GM19240 (cell line): ENCODE results near the gene PDE4C.

Experiments
- DNase-seq: peaks from one replicate; pipeline ENCODE4 v3.0.0; 2011; ENCODE audit warnings: low spot score; ENCODE audit not compliant: insufficient read length

The PDE4C gene

DNA sequence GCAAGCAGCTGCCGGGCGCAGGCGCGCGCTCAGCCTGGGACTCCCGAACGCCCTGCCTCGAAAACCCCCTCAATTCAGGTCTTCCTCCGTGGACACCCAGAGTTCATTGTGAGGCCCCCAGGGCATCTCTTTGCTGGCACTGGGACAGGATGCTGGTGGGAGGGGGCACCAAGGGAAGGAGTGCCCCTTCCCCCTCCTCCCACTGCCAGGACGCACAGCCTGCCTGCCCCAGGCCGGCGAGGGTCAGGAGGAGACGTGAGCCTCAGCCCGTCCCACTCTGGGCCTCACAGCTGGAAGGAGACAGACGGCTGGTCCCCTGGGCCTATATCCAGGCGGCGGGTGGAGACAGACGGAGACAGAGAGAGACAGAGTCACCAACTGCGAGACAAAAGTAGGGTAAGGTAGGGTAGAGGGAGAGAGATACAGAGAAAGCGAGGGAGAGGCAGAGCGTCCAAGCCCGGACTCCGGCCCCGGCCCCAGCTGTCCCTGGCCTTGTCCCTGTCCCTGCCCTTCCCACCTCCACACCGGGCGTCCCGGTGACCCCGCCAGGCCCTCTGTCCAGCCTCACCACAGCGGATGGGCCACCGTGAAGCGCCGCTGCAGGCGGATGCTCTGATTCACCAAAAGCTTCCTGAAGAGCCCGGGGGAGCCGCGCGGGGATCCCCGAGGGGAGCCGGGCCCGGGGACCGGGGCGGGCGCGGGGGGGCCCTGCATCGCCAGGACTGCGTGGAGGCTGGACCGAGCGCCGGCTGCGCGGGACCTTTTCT, at the start of gene PDE4C:
PDE4C (minus strand) TSS at position 737 of the 767 bp plus-strand sequence; CDS start at position 714, 23 bp downstream.
- no peak for DNase-seq

DNA sequence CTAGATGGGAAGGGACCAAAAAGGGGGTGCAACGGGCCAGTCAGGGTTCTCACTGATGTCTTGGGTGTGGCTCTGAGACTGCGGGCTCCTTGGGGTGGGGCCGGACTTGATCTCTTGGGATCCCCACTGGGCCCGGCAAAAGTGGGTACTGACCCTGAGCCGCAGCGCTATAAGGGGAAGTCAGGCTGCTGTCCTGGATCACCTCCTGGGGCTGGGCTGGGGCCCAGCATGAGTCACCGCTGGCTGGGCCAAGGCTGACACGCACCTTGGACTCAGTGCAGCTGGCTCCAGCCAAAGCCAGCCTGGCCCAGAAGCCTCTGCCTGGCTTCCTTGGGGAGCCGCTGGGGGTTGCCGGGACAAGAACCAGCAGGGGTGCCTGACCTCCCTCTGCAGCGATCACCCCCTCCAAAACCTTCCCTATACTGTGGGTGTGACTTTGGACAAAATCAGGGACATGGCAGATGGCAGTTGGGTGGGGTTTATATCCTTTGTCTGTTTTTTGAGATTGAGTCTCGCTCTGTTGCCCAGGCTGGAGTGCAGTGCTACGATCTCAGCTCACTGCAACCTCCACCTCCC, 48.6 kb upstream of the PDE4C start:
- DNase-seq = no peak

DNA sequence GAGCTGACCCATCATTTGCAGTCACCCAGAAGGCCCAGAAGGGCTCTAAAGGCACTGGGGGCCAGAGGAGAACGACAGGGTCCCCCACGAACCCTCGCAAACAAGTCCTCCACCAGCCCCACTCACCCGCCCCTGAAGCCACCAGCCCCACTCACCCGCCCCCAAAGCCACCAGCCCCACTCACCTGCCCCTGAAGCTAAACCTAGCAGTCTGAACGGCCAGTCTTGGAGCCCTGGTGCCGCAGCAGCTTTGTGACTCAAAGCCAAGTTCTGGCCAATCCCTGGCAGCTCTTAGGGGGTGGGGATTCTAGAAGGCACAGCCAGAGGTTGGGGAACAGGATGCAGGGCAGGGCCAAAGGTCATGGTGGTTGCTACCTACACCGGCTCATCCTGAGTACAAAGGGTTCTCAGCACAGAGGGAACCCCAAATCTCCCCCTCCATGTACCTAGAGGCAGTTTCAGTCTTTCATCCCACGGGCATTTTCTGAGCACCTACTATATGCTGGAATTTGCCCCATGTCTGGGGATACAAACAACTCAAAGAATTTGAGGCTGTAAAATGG, 48.1 kb upstream of the PDE4C start, which contains the start of gene IQCN:
IQCN (minus strand) TSS at position 234 of the 562 bp plus-strand sequence. CDS start 4,974 bp downstream, outside the sequence.
- DNase-seq = no peak

DNA sequence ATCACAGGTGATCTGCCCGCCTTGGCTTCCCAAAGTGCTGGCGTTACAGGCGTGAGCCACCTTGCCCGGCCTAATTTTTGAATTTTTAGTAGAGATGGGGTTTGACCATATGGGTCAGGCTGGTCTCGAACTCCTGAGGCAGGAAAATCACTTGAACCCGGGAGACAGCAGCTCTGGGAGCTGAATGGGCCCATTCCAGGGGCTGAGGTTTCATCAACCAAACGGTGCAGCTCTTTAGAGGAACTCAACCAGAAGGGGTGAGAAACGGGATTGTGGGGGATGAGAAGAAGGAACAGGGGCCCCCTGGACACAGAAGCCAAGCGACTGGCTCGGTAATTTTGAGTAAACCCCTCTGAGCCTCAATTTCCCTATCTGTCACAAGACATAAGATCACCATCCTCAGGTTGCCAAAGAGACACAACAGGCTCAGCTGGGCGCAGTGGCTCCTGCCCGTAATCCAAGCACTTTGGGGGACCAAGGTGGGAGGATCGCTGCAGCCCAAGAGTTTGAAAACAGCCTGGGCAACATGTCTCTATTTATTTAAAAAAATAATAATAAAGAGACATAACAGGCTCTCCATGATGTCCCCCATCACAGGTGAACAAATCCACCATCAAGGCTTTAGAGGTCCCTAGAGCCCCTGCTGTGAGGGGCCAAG, 47.5 kb upstream of the PDE4C start:
- DNase-seq = no peak

DNA sequence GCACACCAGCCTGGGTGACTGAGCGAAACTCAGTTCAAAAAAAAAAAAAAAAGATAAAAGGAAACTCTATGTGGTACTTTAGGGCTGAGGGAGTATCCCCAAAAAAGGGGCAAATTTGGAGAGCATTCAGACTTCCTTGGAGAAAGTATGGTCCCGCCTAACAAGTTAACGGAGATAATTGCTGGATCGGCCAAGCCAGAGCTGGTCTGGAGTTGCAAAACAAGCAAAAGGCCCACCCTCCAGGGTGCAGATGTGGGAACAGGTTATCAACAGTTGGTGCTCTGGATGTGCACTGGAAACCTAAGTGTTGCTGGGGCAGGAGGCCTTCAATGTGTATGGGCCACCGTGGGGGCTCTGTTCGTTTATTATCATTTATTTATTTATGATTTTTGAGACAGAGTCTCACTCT, 45.2 kb upstream of the PDE4C start:
- no peak for DNase-seq

DNA sequence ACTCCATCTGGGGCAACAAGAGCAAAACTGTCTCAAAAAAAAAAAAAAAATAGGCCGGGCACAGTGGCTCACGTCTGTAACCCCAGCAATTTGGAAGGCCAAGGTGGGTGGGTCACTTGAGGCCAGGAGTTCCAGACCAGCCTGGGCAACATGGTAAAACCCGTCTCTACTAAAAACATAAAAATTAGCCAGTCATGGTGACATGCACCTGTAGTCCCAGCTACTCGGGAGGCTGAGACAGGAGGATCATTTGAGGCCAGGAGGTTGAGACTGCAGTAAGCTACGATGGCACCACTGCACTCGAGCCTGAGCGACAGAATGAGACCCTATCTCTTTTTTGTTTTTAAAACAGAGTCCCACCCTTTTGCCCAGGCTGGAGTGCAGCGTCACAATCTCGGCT, 44.1 kb upstream of the PDE4C start:
- DNase-seq = no peak

DNA sequence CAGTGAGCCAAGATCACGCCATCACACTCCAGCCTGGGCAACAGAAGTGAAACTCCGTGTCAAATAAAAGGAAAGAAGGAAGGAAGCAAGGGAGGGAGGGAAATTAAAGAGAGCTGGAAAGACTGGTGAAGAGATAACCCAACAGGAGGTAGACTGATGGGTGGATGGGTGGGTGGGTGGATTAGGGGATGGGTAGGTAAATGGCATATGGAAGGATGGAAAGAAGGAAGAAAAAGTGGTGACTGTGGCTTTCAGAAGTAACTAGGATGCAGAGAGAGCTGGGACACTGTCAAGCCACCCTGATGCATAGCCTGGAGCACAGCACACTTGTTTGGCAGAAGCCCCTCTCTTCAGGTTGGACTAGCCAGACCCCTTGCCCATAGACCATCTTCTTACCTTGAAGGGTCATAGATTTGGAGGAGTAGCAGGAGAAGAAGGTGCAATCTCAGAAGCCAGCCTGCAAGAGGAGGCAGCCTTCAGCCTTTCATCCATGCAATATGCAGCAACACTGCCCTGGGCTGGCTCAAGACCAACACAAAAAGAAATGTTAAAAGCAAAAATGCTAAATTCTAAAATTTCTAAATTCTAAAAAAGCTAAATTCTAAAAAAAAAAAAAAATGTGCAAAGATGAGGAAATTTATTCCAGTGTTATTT, 43.0 kb upstream of the PDE4C start:
- no peak for DNase-seq

DNA sequence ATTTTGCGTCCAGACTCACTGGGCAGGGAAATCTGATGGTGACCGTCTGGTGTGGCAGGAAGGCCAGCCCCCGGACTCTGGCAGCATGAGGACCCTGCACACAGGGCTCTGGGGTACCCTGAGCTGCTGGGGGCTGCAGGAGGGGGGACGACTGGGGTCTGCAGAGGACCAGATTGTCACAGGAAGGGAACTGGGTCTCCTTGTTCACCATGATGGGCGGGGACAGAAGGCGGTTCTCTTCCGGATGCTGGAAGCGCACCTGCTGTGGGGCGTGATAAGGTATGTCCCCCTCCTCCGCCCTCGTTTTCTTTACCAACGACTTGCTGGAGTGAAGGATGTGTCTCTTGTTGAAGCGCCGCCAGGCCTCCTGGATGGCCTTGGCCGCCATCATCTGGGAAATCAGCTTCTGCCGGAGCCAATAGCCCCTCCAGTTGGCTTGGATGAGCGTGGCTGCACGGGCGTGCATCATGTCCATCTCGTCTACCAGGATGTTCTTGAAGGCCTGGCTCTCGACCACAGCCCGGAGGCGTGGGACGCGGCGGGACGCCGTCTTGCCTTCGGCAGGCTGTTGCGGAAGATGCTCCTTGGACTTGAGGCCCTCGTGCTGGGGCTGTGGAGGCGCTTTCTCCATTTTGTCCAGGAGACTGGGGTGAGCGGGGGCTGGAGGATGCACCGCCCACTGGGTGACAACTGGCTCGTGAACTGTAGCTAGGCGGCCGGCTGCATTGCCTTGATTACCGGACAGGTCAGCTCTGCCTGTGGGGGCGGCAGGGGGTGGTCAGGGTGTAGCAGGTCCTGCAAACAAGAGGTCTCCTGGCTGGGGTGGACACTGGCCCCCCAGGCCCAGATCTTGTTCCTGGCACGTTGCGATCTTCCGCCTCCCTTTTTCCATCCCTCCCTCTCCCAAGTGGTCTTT, 40.8 kb upstream of the PDE4C start:
- DNase-seq = no peak

DNA sequence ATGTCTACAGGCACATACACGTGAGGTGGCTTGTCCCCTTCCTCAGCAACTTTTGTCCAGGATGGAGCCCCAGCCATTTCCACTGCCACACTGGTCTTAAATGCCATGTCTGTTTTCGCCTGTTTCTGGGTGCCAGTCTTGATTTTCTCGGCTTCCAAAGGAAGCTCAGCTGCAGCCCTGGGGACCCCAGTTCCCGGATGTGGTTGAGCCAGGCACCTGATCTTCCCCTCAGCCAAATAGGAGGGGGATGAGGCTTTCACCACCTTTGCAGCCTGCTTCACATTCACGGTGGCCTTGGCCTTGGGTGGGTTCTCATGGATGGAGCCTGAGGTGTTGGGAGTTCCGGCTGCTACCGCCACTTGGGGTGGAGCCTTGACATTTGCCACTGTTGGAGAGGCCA, 39.3 kb upstream of the PDE4C start:
- no peak for DNase-seq

DNA sequence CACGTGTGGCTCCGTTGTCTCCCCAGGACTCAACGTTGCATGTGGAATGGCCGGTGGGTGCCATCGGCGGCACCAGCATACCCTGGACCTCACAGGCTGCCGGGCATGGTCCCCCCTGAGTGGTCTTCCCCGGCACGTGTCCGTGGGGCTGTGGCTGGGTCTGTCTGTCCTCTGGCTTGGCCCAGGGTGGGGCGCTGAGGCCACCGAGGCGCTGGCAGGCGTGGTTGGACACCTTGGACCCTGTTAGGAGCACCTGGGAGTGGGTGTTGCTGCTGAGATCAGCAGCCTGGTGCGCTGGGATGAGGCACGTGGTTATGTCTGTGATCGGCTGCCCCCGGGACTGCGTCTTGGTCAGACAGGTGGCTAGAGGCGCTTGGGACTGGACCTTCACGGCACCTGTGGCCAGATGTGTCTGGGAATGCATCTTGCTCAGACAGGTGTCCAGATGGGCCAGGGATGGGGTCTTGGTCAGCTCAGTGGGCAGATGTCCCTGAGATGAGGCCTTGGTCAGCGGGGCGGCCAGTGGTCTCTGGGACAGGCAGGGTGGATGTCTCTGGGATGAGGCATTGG, 38.8 kb upstream of the PDE4C start:
- DNase-seq = no peak

DNA sequence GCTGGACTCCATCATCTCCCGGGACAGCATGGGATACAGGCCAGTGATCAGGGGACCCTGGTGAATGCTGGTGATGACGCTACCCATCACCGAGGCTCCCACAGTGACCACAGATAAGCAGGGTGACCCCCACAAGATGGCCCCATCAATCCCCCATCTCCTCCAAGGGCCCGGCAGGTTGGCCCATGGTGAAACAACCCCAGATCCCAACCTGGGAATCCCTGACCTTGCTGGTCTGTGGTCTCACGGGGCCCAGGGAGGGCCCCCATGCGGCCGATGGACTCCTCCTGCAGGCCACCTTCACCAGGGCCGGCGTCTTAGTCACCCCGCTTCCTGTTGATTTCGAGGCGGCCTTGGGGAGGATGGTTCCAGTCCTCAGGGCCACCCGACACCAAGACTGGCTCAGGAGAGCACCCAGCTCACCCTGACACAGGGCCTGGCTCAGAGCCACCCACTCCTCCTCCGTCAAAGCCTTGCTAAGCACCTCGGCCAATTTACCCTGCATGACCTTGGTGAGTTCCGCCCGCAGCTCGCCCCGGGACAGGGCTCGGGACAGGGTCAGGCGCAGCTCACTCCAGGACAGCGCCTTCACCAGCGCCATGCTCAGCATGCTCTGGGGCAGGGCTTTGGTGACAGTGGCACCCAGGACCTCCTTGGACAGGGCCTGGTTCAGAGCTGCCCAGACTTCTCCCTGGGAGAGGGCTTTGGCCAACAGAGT, 38.1 kb upstream of the PDE4C start:
- DNase-seq = no peak

DNA sequence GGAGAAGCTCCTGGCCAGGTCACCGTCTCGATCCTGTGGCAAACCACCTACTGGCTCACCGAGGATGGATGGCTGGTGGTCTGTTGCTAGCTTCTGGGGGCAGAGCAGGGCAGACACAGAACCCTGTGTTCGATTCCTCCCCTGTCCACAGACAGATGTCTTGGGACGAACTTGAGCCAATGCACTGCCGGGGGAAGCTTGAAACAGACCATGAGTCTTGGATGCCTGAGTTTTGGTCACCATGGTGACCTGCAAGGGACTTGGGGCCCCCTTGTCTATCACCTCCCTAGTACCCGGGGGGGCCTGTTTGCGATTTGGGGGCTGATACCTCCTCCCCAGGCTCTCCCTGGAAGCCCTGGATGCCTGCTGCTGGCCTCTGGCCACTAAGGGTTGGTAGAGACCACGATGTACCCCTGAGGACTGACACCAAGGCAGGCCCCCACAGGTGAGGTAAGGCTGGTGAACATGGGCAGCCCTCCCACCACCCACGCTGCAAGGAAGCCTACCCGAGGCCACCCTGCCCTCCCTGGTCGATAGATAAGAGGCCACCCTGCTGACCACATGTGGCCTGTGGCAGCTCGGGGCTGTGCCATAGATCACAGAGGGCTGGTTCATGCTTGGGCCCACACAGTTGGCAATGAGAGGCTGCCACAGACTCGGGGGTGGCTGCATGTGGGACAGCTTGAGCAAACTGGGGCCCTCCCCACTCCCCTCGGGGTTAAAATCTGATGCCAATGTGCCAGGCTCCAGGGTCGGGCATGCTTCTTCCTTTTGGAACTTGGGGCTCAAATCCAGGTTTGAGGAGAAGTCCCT, 37.3 kb upstream of the PDE4C start:
- no peak for DNase-seq

DNA sequence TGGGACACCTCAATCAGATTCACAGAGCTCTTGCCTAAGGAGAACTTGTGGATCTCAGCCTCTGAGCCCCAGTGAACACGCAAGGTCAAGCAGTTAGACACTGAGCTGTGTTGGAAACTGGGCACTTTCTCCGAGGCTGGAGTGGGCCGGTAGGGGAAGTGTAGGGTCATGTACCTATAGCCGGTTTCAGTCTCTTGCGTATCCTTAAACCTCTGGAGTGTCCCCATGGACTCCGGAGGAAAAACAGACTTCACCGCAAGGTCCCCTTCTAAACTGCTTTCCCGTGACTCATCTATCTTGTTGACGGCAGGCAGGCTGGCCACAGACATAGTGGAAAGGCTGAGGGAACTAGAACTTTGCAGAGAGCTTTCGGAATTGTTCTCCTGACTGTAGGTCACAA, 36.7 kb upstream of the PDE4C start:
- no peak for DNase-seq

DNA sequence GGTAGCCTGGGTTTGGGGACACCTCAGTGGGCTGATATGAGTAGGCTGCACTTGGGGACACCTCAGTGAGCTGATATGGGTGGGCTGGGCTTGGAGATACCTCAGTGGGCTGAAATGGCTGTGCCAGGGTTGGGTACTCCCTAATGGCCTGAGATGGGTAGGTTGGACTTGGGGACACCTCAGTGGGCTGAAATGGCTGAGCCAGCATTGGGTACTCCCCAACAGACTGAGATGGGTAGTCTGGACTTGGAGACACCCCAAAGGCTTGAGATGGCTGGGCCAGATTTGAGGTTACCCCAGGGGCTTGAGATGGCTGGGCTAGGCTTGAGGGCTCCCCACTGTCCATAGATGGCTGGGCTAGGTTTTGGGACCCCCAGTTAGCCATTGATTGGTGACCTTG, 35.9 kb upstream of the PDE4C start:
- no peak for DNase-seq

DNA sequence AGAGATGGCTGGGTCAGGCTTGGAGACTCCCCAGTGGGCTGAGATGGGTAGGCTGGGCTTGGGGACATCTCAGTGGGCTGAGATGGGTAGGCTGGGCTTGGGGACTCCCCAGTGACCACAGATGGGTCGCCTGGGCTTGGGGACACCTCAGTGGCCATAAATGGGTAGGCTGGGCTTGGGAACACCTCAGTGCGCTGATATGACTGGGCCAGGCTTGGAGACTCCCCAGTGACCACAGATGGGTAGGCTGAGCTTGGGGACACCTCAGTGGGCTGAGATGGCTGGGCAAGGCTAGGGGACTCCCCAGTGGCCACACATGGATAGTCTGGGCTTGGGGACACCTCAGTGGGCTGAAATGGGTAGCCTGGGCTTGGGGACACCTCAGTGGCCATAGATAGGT, 35.2 kb upstream of the PDE4C start:
- DNase-seq = no peak

DNA sequence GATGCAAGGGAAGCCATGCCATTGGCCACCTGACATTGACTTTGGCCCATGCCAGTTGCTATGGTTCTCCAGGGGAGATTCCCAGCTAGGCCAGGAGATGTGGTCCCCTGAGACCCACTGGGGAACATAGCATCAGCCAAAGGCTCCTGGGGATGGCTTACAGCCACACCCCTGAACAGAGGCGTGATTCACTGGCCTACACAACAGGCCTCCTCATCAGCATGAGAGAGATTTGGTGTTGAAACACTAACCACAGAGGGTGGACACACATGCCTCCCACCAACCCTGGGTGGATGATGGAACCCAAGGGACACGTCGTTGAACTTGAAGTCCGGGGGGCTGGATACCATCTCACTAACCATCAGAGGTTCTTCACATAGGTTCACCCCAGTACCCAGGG, 33.7 kb upstream of the PDE4C start:
- no peak for DNase-seq

DNA sequence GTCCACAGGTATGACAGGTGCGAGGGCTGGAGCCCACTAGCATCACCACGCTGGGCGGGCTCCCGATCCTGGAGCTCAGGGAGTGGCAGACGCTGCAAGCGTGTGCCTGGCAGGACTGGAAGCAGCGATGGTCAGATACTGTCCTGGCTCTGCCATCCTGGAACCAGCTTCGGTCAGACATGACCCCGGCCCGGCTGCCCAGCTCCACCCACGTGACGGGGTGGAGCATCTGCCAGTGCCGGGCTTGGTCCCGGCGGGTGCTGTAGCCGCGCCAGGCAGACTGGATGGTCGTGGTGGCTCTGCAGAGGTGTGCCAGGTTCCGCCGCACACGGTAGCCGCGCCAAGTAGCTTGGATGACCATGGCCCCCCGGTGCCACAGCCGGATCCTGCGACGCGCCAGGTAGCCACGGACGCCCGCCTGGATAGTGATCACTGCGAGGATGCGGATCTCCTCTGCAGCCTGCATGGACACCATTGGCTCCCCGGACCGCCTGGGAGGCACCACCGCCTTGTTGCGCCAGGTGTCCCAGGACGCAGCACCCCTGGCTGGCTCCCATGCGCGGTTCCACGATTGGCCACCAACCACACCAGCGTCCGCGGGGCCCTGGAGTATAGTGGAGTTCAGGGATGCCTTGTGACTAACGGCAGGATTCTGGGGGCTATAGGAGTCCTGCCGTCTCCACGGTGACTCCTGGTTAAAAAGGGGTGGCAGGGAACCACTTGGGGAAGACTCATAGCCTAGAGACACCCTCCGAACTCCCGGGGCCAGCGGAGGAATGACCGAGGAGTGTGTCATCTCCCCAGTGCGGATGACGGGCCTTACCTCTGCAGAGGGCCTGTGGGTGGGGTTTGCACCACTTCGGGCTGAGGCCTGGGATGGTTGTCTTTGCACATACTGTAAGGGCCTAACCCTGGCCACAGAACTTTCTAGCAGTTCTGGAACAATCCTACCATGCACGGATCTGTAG, 31.5 kb upstream of the PDE4C start:
- no peak for DNase-seq
